HG02759 (cell line): ENCODE results near the gene CRB2.
A peak's percentile ranks its signal among the peaks of the same experiment; 100 is the strongest.
"Not testable (repeated sequence)": the region's sequence is repeated elsewhere in the genome, so short reads cannot be mapped to it uniquely, and the experiment has no call there.

Experiments used
- ATAC-seq: cut with Tn5 transposase; IDR thresholded peaks from one replicate; pipeline ENCODE4 v1.9.1; 2021; ENCODE audit warnings: mild to moderate bottlenecking, moderate library complexity; ENCODE audit not compliant: unreplicated experiment

CRB2 gene

GRCh38 chr9:123327697-123328100 is 28.3 kb upstream of the CRB2 start:
- ATAC-seq = no peak

GRCh38 chr9:123329329-123329955 is 26.6 kb upstream of the CRB2 start:
- no peak for ATAC-seq

GRCh38 chr9:123331346-123332060 is 24.5 kb upstream of the CRB2 start:
- no peak for ATAC-seq

- not testable (repeated sequence) for ATAC-seq
Measured at GRCh38 chr9:123333058-123333669, 22.8 kb upstream of the CRB2 start.

- ATAC-seq = no peak
Measured at GRCh38 chr9:123334639-123335038, 21.4 kb upstream of the CRB2 start.

- no peak for ATAC-seq
Measured at GRCh38 chr9:123335193-123335985, 20.6 kb upstream of the CRB2 start.

GRCh38 chr9:123335986-123336329 is 20.0 kb upstream of the CRB2 start:
- no peak for ATAC-seq

GRCh38 chr9:123336449-123336848 is 19.5 kb upstream of the CRB2 start:
- no peak for ATAC-seq

- no peak for ATAC-seq
Measured at GRCh38 chr9:123336959-123337358, 19.0 kb upstream of the CRB2 start.

GRCh38 chr9:123337971-123338370 is 18.0 kb upstream of the CRB2 start:
- ATAC-seq = no peak

GRCh38 chr9:123338710-123339665 is 17.0 kb upstream of the CRB2 start:
- ATAC-seq = peak; percentile 66

- ATAC-seq = peak; percentile 42
Measured at GRCh38 chr9:123339666-123340510, 16.1 kb upstream of the CRB2 start.

GRCh38 chr9:123341816-123342215 is 14.2 kb upstream of the CRB2 start:
- no peak for ATAC-seq

- ATAC-seq = no peak
Measured at GRCh38 chr9:123342247-123342646, 13.8 kb upstream of the CRB2 start.

- no peak for ATAC-seq
Measured at GRCh38 chr9:123343443-123344191, 12.4 kb upstream of the CRB2 start.

- no peak for ATAC-seq
Measured at GRCh38 chr9:123344192-123344949, 11.6 kb upstream of the CRB2 start.

GRCh38 chr9:123345567-123345955 is 10.4 kb upstream of the CRB2 start:
- ATAC-seq = no peak

GRCh38 chr9:123346026-123346425 is 10.0 kb upstream of the CRB2 start:
- no peak for ATAC-seq
